Cardiac muscle cell (in vitro differentiated cells and primary cell): ENCODE data around the gene CMSS1. TPM values are rescaled to one million over a fixed set of nuclear protein-coding genes. Genes with fewer than 3 reads are reported as not detected.

Experiments
- DNase-seq, 2 donors: peaks; one replicate each; pipeline versions ENCODE4 v3.0.0 to v3.0.0-alpha.2; 2010 to 2017; ENCODE audit warnings: low read depth in 1 of 2, low spot score in 1 of 2
- H3K27ac ChIP-seq: fragments of 200-600 bp; sonication (generic); 2 replicates; pipeline ENCODE4 v1.5.1; 2016
- H3K27me3 ChIP-seq: fragments of 200-600 bp; sonication (generic); 2 replicates; pipeline ENCODE4 v1.6.0; 2016; ENCODE audit warnings: control low read depth
- H3K36me3 ChIP-seq: fragments of 200-600 bp; sonication (generic); 2 replicates; pipeline ENCODE4 v1.5.1; 2016; ENCODE audit warnings: control low read depth
- H3K4me1 ChIP-seq: fragments of 200-600 bp; sonication (generic); 2 replicates; pipeline ENCODE4 v1.8.1; 2017; ENCODE audit warnings: low read depth, mild to moderate bottlenecking, mixed run types
- H3K4me3 ChIP-seq: fragments of 200-600 bp; sonication (generic); 2 replicates; pipeline ENCODE4 v1.5.1; 2016; ENCODE audit warnings: mild to moderate bottlenecking
- H3K9me3 ChIP-seq: fragments of 200-600 bp; sonication (generic); 2 replicates; pipeline ENCODE4 v1.5.1; 2017; ENCODE audit warnings: low read depth, mild to moderate bottlenecking, control low read depth
- polyA plus RNA-seq: library from polyadenylated mRNA; unstranded; fragments of >200 nt; fragmentation: Nextera tagmentation; extraction: Ambion mirVana; gene quantifications from 2 replicates; pipeline ENCODE4 v1.2.1, GENCODE V29; 2016
- total RNA-seq: library from RNA; depleted of rRNA; stranded (reverse); fragments of >200 nt; gene quantifications from 2 replicates; pipeline ENCODE4 v1.2.3, GENCODE V29; 2016
- TF ChIP-seq, protein P1 (sequence below): IDR thresholded peaks from 2 replicates; pipeline ENCODE4 v1.5.1; 2012; ENCODE audit warnings: low read depth, mild to moderate bottlenecking, low read length

Gene CMSS1
- total and polyA plus RNA-seq, 2 experiments from 2014 or later, result 13.1 to 32.9 TPM

DNA sequence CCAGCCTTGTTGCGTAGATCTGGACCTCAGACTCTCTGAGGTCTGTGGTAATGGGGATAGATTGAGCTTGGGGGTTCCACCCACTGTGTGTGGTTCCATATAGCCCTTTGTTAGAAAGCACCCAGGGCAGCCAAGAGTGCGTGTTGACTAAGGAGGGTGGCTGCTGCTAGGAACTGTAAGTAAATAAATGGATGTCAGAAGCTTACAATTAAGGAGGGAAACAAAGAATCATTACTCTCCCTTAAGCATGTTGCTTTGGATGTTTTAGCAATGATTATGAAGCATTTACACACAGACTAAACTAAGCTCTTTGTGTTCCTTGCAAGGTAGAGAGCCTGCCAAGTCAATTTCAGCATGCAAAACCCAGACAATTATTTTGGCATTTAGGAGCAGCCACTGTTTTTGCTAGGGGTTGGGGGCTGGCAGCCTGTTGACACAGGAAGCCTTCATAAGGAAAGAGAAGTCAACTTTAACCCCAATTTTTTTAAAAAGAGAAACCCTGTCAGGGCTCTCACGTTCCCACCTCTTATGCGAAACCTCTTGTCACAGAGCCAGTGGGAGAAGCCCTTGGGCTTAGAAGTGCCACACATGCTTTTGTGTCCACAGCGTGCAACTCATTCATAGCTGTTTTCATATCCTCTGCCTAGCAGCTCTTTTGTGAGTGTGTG is 127.8 kb downstream of the CMSS1 start:
- TF ChIP-seq, protein P1, sequence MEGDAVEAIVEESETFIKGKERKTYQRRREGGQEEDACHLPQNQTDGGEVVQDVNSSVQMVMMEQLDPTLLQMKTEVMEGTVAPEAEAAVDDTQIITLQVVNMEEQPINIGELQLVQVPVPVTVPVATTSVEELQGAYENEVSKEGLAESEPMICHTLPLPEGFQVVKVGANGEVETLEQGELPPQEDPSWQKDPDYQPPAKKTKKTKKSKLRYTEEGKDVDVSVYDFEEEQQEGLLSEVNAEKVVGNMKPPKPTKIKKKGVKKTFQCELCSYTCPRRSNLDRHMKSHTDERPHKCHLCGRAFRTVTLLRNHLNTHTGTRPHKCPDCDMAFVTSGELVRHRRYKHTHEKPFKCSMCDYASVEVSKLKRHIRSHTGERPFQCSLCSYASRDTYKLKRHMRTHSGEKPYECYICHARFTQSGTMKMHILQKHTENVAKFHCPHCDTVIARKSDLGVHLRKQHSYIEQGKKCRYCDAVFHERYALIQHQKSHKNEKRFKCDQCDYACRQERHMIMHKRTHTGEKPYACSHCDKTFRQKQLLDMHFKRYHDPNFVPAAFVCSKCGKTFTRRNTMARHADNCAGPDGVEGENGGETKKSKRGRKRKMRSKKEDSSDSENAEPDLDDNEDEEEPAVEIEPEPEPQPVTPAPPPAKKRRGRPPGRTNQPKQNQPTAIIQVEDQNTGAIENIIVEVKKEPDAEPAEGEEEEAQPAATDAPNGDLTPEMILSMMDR, result no peak
- H3K4me3 ChIP-seq, result no peak overlapping the region
- H3K36me3 ChIP-seq, result no peaks in the 10 kb centered on the region
- DNase-seq, result no peak
- H3K9me3 ChIP-seq, result no peaks in the 10 kb centered on the region
- peaks cover 60% of the 10 kb centered on the region for H3K27me3 ChIP-seq
- no peaks in the 10 kb centered on the region for H3K4me1 ChIP-seq
- H3K27ac ChIP-seq, result no peak overlapping the region

DNA sequence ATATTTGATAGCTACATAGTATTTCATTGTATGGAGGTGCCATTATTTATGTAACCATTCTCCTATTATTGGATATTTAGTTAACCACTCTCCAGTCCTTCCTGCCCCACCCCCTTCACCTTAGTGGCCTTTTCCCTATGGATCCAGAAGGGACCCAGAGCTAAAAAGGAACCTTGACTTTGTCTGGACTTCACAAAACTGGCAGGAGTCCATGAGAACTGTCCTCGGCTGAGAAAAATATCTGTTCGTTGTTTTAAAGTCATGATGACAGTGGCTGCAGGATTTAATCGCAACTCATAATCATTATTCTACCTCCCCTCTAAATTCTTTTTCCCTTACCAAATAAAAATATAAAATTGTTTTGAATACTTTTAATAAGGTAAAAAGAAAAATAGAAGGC is 129.7 kb downstream of the CMSS1 start:
- Histone ChIP-seq H3K4me1 (no peaks in the 10 kb centered on the region), H3K4me3 (no peak overlapping the region), H3K27ac (no peak overlapping the region), H3K27me3 (peaks cover 74% of the 10 kb centered on the region), H3K36me3 (no peaks in the 10 kb centered on the region), H3K9me3 (no peaks in the 10 kb centered on the region)
- TF ChIP-seq, protein P1, result no peak
- DNase-seq, result no peak

DNA sequence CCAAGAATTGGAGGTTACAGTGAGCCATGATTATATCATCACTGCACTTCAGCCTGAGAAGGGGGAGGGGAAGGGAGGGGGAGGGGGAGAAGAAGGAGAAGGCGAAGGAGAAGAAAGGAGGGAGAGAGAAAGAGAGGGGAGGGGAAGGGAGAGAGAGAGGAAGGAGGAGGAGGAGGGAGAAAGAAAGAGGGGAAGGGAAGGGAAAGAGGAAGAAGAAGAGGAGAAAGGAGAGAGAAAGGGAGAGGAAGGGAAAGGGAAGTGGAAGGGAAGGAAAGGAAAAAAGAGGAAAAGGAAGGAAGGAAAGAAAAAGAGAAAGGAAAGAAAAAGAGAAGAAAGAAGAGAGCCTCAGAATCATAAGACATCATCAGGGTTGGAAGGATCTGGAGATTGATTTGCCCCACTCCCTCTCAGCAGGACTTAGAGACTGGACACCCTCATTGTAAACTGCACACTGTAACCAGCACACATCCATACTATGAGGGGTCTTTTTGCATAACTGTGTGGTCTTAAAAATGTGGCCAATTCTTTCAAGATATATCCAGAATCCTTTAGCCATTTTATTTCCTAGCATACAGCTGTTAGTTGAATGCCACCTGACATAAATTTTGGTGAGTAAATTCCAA is 130.9 kb downstream of the CMSS1 start:
- TF ChIP-seq, protein P1, result no peak

DNA sequence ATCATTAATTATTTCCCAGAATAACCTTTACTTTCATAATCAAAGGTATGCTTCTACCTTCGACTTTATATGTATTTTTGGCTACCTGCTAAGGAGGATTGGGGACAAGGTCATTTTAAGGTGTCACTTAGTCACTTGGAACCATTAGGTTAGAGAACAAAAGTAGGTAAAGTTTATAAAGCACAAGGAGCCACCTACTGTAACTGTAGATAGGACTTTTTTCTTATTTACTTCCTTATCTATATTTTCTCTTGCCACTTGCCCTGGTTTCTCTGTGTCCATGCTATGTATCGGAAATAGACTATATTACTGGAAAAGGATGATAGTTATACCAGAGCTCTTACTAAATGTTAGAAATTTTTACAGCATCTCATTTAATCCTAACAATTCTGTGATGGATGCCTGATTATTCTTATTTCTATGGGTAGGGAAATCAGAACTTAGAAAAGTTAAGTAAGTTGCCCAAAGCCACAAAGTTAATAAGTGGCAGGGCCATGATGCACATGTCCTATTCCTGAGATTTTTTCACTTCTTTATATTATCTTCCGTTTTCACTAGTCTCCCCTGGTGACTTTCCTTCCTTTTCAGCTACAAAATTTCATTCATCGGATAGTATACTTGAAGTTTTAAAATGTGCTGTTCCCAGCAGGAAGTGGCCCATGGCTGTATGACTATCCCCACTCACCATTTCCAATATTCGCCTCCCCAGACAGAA is 132.5 kb downstream of the CMSS1 start:
- Histone ChIP-seq H3K9me3 (no peaks in the 10 kb centered on the region), H3K4me1 (no peaks in the 10 kb centered on the region), H3K27ac (no peak overlapping the region), H3K27me3 (peaks cover 78% of the 10 kb centered on the region), H3K4me3 (no peak overlapping the region), H3K36me3 (no peaks in the 10 kb centered on the region)
- DNase-seq, result no peak
- TF ChIP-seq, protein P1, result no peak

More for the DNA sequence above, 130.9 kb downstream of the CMSS1 start:
- no peaks in the 10 kb centered on the region for H3K4me1 ChIP-seq
- H3K36me3 ChIP-seq, result no peaks in the 10 kb centered on the region
- no peak overlapping the region for H3K27ac ChIP-seq
- peaks cover 85% of the 10 kb centered on the region for H3K27me3 ChIP-seq
- no peaks in the 10 kb centered on the region for H3K9me3 ChIP-seq
- no peak for DNase-seq
- no peak overlapping the region for H3K4me3 ChIP-seq

DNA sequence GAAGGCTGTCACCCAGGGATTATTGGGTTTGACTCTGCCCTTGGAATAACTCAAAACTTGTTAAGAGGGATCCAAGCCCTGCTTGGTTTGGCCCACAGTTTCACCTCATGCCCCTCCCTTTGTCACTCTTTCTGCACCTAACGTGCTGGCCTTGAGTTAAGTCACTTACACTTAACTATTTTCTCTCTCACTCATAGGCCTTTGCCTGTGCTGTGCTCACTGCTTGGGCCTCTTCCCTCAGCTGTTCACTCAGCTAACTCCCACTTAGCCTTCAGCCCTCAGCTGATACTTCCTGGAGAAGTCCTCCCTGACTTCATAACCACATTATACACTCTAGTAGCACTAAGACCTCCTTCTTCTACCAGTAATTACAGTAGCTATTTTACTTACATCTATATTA is 133.3 kb downstream of the CMSS1 start:
- Histone ChIP-seq H3K4me3 (no peak overlapping the region), H3K9me3 (no peaks in the 10 kb centered on the region), H3K4me1 (no peaks in the 10 kb centered on the region), H3K36me3 (no peaks in the 10 kb centered on the region), H3K27ac (no peak overlapping the region), H3K27me3 (peaks cover 76% of the 10 kb centered on the region)
- TF ChIP-seq, protein P1, result no peak
- no peak for DNase-seq
